IMR-90 (cell line): ENCODE measurements around the gene RNF130. TPM values are rescaled to one million over a fixed set of nuclear protein-coding genes. Genes with fewer than 3 reads are reported as not detected.

Experiments used
- ATAC-seq: fragments of 200-7000 bp; cut with Tn5 transposase; 2 replicates; pipeline ENCODE4 v1.9.1; 2020; ENCODE audit warnings: low read depth, mild to moderate bottlenecking, moderate library complexity
- BruUV-seq: library from RNA; stranded (reverse); fragments of 400-500 nt; replicated peaks from 2 replicates; lab custom pipeline; 2021; lab: Mats Ljungman, UMichigan
- CTCF ChIA-PET: fragments of 300-600 bp; formaldehyde crosslinking; extraction: SDS; loops from one replicate; lab custom pipeline; 2021; ENCODE audit warnings: antibody characterized with exemption; lab: Yijun Ruan, JAX
- POLR2A ChIA-PET: fragments of 300-600 bp; sonication (Branson Sonifier 250); formaldehyde crosslinking; loops from one replicate; lab custom pipeline; 2022; ENCODE audit warnings: antibody characterized with exemption; ENCODE audit not compliant: unreplicated experiment; lab: Charles Lee
- DNase-seq: peaks from one replicate; pipeline ENCODE4 v3.0.0; 2013
- H2AFZ ChIP-seq: replicated peaks from 2 replicates; pipeline ENCODE3; 2013; ENCODE audit warnings: low read length, mild to moderate bottlenecking; ENCODE audit not compliant: poor library complexity
- H2AK5ac ChIP-seq: 2 replicates; pipeline ENCODE4 v1.6.1; 2013; ENCODE audit warnings: low read depth, low read length, inconsistent platforms
- H2AK9ac ChIP-seq: replicated peaks from 2 replicates; pipeline ENCODE3; 2013; ENCODE audit warnings: mild to moderate bottlenecking, low read depth, low read length, moderate library complexity; ENCODE audit not compliant: poor library complexity
- H2BK120ac ChIP-seq: 2 replicates; pipeline ENCODE4 v1.6.1; 2013; ENCODE audit warnings: low read depth, low read length, inconsistent platforms
- H2BK15ac ChIP-seq: 3 replicates; pipeline ENCODE4 v1.6.1; 2013; ENCODE audit warnings: low read depth, low read length, inconsistent platforms
- H2BK20ac ChIP-seq: 2 replicates; pipeline ENCODE4 v1.6.1; 2013; ENCODE audit warnings: low read depth, mild to moderate bottlenecking, inconsistent platforms, low read length, moderate library complexity
- H2BK5ac ChIP-seq: 2 replicates; pipeline ENCODE4 v1.6.1; 2013; ENCODE audit warnings: mild to moderate bottlenecking, low read depth, low read length, inconsistent platforms; ENCODE audit not compliant: poor library complexity, severe bottlenecking
- H3K14ac ChIP-seq: replicated peaks from 2 replicates; pipeline ENCODE4 v1.6.1; 2013; ENCODE audit warnings: low read depth, low read length, inconsistent platforms
- H3K18ac ChIP-seq: 2 replicates; pipeline ENCODE4 v1.6.1; 2013; ENCODE audit warnings: low read depth, low read length, control low read depth
- H3K23ac ChIP-seq: 2 replicates; pipeline ENCODE4 v1.6.1; 2013; ENCODE audit warnings: low read depth, low read length, inconsistent platforms
- H3K27ac ChIP-seq: 2 replicates; pipeline ENCODE4 v1.5.1; 2013; ENCODE audit warnings: mild to moderate bottlenecking, control low read depth, low read length; ENCODE audit not compliant: insufficient read depth
- H3K27me3 ChIP-seq: 2 replicates; pipeline ENCODE4 v1.6.1; 2013; ENCODE audit warnings: low read length; ENCODE audit not compliant: control insufficient read depth, insufficient read depth
- H3K36me3 ChIP-seq: 2 replicates; pipeline ENCODE4 v1.6.1; 2013; ENCODE audit warnings: low read length, mixed read lengths; ENCODE audit not compliant: control insufficient read depth, insufficient read depth
- H3K4ac ChIP-seq: 2 replicates; pipeline ENCODE4 v1.6.1; 2013; ENCODE audit warnings: low read depth, low read length, inconsistent platforms
- H3K4me1 ChIP-seq: 2 replicates; pipeline ENCODE4 v1.6.1; 2013; ENCODE audit warnings: low read length, mixed read lengths; ENCODE audit not compliant: control insufficient read depth, insufficient read depth
- H3K4me2 ChIP-seq: 2 replicates; pipeline ENCODE4 v1.6.1; 2013; ENCODE audit warnings: low read depth, mild to moderate bottlenecking, control low read depth, low read length, moderate library complexity
- H3K4me3 ChIP-seq: 2 replicates; pipeline ENCODE4 v1.5.1; 2013; ENCODE audit warnings: low read depth, mild to moderate bottlenecking, control low read depth, low read length, moderate library complexity; ENCODE audit not compliant: insufficient read depth
- H3K56ac ChIP-seq: 2 replicates; pipeline ENCODE4 v1.6.1; 2013; ENCODE audit warnings: low read length, inconsistent platforms; ENCODE audit not compliant: insufficient read depth; ENCODE audit errors: extremely low read depth
- H3K79me1 ChIP-seq, 2 experiments: 2 replicates each; pipeline ENCODE4 v1.6.1; 2013; ENCODE audit warnings: low read length in 2 of 2, inconsistent platforms in 1 of 2, low read depth in 1 of 2
- H3K9ac ChIP-seq: 2 replicates; pipeline ENCODE4 v1.6.1; 2013; ENCODE audit warnings: low read depth, low read length, control low read depth
- H3K9me1 ChIP-seq: 2 replicates; pipeline ENCODE4 v1.6.1; 2013; ENCODE audit warnings: low read length, inconsistent platforms; ENCODE audit not compliant: insufficient read depth
- H3K9me3 ChIP-seq: 2 replicates; pipeline ENCODE4 v1.6.1; 2013; ENCODE audit warnings: low read length; ENCODE audit not compliant: control insufficient read depth, insufficient read depth
- H4K20me1 ChIP-seq: 2 replicates; pipeline ENCODE4 v1.6.1; 2013; ENCODE audit warnings: low read length, inconsistent platforms; ENCODE audit not compliant: insufficient read depth
- H4K5ac ChIP-seq: 2 replicates; pipeline ENCODE4 v1.6.1; 2013; ENCODE audit warnings: mild to moderate bottlenecking, low read depth, low read length, control low read depth
- H4K8ac ChIP-seq, 2 experiments: 2 replicates each; pipeline ENCODE4 v1.6.1; 2013; ENCODE audit warnings: low read depth in 2 of 2, low read length in 2 of 2, control low read depth in 1 of 2, inconsistent platforms in 1 of 2
- H4K91ac ChIP-seq: 2 replicates; pipeline ENCODE4 v1.6.1; 2013; ENCODE audit warnings: low read depth, low read length, inconsistent platforms; ENCODE audit not compliant: insufficient read depth
- BHLHE40 ChIP-seq: fragments of 150-350 bp; IDR thresholded peaks from 2 replicates; pipeline ENCODE4 v1.6.1; 2016; ENCODE audit warnings: mild to moderate bottlenecking, low read depth, low read length
- CEBPB ChIP-seq: IDR thresholded peaks from 2 replicates; pipeline ENCODE4 v1.6.1; 2012; ENCODE audit warnings: low read depth, low read length, improper control_type of control experiment
- CHD1 ChIP-seq: IDR thresholded peaks from 2 replicates; pipeline ENCODE4 v1.6.1; 2012; ENCODE audit warnings: low read depth, low read length, improper control_type of control experiment
- MAFK ChIP-seq: IDR thresholded peaks from 2 replicates; pipeline ENCODE4 v1.6.1; 2012; ENCODE audit warnings: low read depth, low read length, improper control_type of control experiment
- MAZ ChIP-seq: IDR thresholded peaks from 2 replicates; pipeline ENCODE4 v1.6.1; 2012; ENCODE audit warnings: low read depth, mild to moderate bottlenecking, low read length, improper control_type of control experiment, moderate library complexity, borderline replicate concordance
- RAD21 ChIP-seq: IDR thresholded peaks from 2 replicates; pipeline ENCODE4 v1.6.1; 2012; ENCODE audit warnings: low read length, improper control_type of control experiment
- RCOR1 ChIP-seq: IDR thresholded peaks from 2 replicates; pipeline ENCODE4 v1.6.1; 2012; ENCODE audit warnings: mild to moderate bottlenecking, low read length, improper control_type of control experiment; ENCODE audit not compliant: insufficient replicate concordance
- SMC3 ChIP-seq: fragments of 150-350 bp; IDR thresholded peaks from 2 replicates; pipeline ENCODE4 v1.6.1; 2016; ENCODE audit warnings: low read depth, mild to moderate bottlenecking, antibody characterized with exemption, low read length, moderate library complexity
- WGBS, 2 experiments: methylation state at CpG; one replicate each; pipeline versions ENCODE4 v1.1.5 to v1.1.7; 2013; ENCODE audit warnings: missing lambda C conversion rate in 2 of 2; ENCODE audit not compliant: insufficient read length in 1 of 2; ENCODE audit errors: extremely low coverage in 2 of 2; 5-methylcytosine and 5-hydroxymethylcytosine counted together
- dilution Hi-C: fragments of 300-500 bp; cut with HindIII; formaldehyde crosslinking; loops from one replicate; pipeline ENCODE4 v1.14.3; 2018; ENCODE audit warnings: low sequenced_read_pairs; ENCODE audit not compliant: unreplicated experiment
- in situ Hi-C: fragments of 300-500 bp; cut with MboI; formaldehyde crosslinking; loops from 3 replicates; pipeline ENCODE4 v1.14.3; 2019; ENCODE audit warnings: low sequenced_read_pairs, inconsistent platforms, mixed read lengths
- intact Hi-C: fragments of 100-400 bp; cut with micrococcal nuclease; formaldehyde crosslinking; loops from 2 replicates; pipeline ENCODE4 v1.10.0; 2022
- polyA plus RNA-seq, 3 experiments: library from polyadenylated mRNA; depleted of rRNA; stranded (reverse); fragments of >200 nt; gene quantifications; 2 replicates each; pipeline ENCODE4 v1.2.3, GENCODE V29; 2012; ENCODE audit warnings: low replicate concordance in 1 of 3
- total RNA-seq: library from RNA; depleted of rRNA; stranded (reverse); fragments of >200 nt; gene quantifications from 2 replicates; pipeline ENCODE4 v1.2.3, GENCODE V29; 2012
- TF ChIP-seq, protein P1 (sequence below): fragments of 150-350 bp; IDR thresholded peaks from 2 replicates; pipeline ENCODE4 v1.6.1; 2016; ENCODE audit warnings: low read depth, mild to moderate bottlenecking, low read length, moderate library complexity, borderline replicate concordance
- TF ChIP-seq, protein P2 (sequence below): conservative IDR thresholded peaks from 2 replicates; pipeline ENCODE4 v1.5.1; 2012; ENCODE audit warnings: mild to moderate bottlenecking, low read depth, low read length, improper control_type of control experiment
- TF ChIP-seq, protein P3 (sequence below): fragments of 150-350 bp; IDR thresholded peaks from 2 replicates; pipeline ENCODE4 v1.6.1; 2017; ENCODE audit warnings: mild to moderate bottlenecking, antibody characterized with exemption, low read length, low read depth

The RNF130 gene
- total and polyA plus RNA-seq, 2 of the 4 experiments (the other 2 are of a cell fraction) = 12.9 to 21.7 TPM

DNA sequence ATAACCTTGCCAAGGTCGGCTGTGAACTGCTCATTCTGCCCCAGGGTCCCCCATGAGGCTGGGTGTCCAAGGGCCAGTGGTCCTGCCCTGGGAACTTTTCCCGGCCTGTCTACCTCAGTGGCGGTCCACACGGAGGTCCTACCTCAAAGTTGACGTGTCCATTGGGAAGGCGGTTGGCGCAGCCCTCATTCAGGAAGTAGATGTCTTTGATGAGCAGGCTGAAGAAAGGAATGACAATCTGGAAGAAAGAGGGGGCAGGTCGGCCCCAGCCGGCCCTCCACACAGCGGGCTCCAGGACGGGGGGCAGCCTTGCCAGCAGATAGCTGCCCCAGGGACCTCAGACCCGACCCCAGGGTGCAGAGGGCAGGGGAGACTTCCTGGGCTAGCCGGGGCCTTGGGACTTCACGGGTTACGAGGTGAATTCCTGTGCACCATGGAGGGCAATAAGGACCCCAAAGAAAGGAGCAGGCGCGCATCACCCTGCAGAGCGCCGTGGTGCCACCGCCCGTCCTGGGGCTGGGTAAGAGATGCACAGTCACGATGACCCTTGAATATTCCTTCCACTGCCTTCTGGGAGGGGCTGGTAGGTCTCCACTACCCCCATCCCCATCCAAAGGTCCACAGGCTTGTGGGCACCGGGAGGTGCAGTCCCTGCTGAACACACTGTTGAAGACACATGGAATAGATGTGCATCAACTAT lies 42.9 kb upstream of the RNF130 start:
- no peak overlapping the region for H4K91ac ChIP-seq
- BruUV-seq = no TSS peak
- no peak overlapping the region for H4K5ac ChIP-seq
- TF ChIP-seq BHLHE40 (no peak), CHD1 (no peak), RAD21 (no peak), MAFK (no peak), RCOR1 (no peak), MAZ (no peak), SMC3 (no peak), CEBPB (no peak)
- TF ChIP-seq, protein P1, sequence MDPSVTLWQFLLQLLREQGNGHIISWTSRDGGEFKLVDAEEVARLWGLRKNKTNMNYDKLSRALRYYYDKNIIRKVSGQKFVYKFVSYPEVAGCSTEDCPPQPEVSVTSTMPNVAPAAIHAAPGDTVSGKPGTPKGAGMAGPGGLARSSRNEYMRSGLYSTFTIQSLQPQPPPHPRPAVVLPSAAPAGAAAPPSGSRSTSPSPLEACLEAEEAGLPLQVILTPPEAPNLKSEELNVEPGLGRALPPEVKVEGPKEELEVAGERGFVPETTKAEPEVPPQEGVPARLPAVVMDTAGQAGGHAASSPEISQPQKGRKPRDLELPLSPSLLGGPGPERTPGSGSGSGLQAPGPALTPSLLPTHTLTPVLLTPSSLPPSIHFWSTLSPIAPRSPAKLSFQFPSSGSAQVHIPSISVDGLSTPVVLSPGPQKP = no peak
- TF ChIP-seq, protein P2, sequence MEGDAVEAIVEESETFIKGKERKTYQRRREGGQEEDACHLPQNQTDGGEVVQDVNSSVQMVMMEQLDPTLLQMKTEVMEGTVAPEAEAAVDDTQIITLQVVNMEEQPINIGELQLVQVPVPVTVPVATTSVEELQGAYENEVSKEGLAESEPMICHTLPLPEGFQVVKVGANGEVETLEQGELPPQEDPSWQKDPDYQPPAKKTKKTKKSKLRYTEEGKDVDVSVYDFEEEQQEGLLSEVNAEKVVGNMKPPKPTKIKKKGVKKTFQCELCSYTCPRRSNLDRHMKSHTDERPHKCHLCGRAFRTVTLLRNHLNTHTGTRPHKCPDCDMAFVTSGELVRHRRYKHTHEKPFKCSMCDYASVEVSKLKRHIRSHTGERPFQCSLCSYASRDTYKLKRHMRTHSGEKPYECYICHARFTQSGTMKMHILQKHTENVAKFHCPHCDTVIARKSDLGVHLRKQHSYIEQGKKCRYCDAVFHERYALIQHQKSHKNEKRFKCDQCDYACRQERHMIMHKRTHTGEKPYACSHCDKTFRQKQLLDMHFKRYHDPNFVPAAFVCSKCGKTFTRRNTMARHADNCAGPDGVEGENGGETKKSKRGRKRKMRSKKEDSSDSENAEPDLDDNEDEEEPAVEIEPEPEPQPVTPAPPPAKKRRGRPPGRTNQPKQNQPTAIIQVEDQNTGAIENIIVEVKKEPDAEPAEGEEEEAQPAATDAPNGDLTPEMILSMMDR = no peak
- TF ChIP-seq, protein P3, sequence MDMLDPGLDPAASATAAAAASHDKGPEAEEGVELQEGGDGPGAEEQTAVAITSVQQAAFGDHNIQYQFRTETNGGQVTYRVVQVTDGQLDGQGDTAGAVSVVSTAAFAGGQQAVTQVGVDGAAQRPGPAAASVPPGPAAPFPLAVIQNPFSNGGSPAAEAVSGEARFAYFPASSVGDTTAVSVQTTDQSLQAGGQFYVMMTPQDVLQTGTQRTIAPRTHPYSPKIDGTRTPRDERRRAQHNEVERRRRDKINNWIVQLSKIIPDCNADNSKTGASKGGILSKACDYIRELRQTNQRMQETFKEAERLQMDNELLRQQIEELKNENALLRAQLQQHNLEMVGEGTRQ = no peak
- no peaks in the 10 kb centered on the region for H3K9me1 ChIP-seq
- no peak overlapping the region for H3K27ac ChIP-seq
- no peaks in the 10 kb centered on the region; the same call in 1 of the 2 replicates for H3K27me3 ChIP-seq
- H4K20me1 ChIP-seq = no peaks in the 10 kb centered on the region
- no peak for ATAC-seq
- no peak overlapping the region for H2BK120ac ChIP-seq
- no peaks in the 10 kb centered on the region for H3K79me1 ChIP-seq
- no peak overlapping the region for H2AK5ac ChIP-seq
- no peak overlapping the region for H3K4me2 ChIP-seq
- H2AK9ac ChIP-seq = no peak overlapping the region
- H3K18ac ChIP-seq = no peak overlapping the region
- no peak overlapping the region for H2BK15ac ChIP-seq
- H3K23ac ChIP-seq = no peak overlapping the region
- no peaks in the 10 kb centered on the region for H3K36me3 ChIP-seq
- WGBS, 2 experiments = 59% methylated on average over 5 of the region's 23 CpGs; no CpG with 5 or more reads in 1 of the 2 experiments
- H3K9me3 ChIP-seq = no peaks in the 10 kb centered on the region
- no peak overlapping the region for H2BK5ac ChIP-seq
- no peak overlapping the region for H3K4me3 ChIP-seq
- POLR2A ChIA-PET = no interaction called here
- H3K4me1 ChIP-seq = no peaks in the 10 kb centered on the region
- in situ Hi-C loops = no loop called here
- H2AFZ ChIP-seq = no peak overlapping the region
- no peak overlapping the region for H2BK20ac ChIP-seq
- no peak overlapping the region for H3K56ac ChIP-seq
- no peak overlapping the region for H3K4ac ChIP-seq
- H3K9ac ChIP-seq = no peak overlapping the region
- no peak overlapping the region for H4K8ac ChIP-seq
- no peak for DNase-seq
- CTCF ChIA-PET = no interaction called here
- no peak overlapping the region for H3K14ac ChIP-seq
- intact Hi-C loops = no loop called here
- dilution Hi-C loops = no loop called here
